ENCODE measurements around the gene ABR.

GRCh38 chr17:1154704-1155103 lies 25.1 kb downstream of the ABR start:
- TF ChIP-seq, protein P1, sequence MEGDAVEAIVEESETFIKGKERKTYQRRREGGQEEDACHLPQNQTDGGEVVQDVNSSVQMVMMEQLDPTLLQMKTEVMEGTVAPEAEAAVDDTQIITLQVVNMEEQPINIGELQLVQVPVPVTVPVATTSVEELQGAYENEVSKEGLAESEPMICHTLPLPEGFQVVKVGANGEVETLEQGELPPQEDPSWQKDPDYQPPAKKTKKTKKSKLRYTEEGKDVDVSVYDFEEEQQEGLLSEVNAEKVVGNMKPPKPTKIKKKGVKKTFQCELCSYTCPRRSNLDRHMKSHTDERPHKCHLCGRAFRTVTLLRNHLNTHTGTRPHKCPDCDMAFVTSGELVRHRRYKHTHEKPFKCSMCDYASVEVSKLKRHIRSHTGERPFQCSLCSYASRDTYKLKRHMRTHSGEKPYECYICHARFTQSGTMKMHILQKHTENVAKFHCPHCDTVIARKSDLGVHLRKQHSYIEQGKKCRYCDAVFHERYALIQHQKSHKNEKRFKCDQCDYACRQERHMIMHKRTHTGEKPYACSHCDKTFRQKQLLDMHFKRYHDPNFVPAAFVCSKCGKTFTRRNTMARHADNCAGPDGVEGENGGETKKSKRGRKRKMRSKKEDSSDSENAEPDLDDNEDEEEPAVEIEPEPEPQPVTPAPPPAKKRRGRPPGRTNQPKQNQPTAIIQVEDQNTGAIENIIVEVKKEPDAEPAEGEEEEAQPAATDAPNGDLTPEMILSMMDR (IDR thresholded peaks at IDR 0.05) = no peak
- no peak for TF ChIP-seq POLR2A (IDR thresholded peaks at IDR 0.05)
- TF ChIP-seq POLR2AphosphoS5 (IDR thresholded peaks at IDR 0.05) = no peak

Data from prostate gland (tissue), 2 donors.